ENCODE results near the gene PLPPR1.

The PLPPR1 gene

DNA sequence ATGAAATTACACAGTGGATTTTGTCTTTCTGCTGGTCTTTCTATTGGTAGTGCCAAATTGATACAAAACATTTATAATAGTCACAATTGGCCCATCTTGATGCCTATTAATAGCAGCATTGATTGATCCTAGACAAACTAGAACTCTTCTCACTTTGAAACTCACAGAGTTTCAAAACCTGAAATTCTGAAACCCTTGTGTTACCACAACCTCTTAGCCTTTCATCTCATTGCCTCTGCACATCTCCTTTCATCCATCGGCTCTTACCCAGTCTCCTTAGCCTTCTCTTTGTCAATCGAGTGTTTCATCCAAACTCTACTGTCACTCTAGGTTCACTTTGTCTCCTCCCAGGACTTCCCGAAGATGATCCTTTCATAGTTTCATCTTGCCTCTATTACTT lies 22.1 kb downstream of the PLPPR1 start:
- DNase-seq = no peak

DNA sequence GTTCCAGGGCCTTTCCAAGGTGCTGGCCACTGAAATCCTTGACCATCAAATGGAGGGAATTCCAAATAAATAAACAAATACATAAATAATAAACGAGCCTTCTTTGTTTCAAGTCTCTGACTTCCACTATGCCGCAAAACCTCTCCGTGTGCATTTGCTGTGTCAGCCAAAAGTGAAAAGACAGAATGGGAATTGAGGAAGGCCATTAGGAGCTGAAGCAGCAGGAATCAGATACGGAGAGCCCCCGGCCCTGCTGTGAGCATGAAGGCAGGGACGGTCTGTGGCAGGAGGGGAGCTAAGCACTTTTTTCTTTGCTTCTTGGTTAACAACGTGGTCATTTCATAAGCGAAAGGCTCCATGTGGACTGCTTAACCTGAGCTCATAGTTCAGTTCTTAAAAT lies 26.1 kb downstream of the PLPPR1 start:
- DNase-seq = no peak

DNA sequence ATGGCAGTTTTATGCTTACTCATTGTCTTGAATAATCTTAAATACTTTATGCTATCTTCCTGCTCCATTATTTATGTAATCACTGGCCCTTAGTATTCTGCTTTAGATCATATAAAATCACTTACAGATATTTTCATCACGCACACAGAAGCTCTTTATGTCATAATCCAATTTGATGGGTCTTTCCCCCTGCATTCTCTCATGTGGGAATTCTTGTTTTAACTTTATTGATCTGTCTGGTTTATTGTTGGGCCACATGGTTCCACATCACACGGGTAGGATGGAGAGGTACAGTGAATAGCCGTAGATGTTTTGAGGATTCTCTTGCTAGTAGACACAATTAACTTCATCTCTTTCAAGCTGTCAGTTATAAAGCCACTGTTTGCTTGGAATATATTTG lies 27.0 kb downstream of the PLPPR1 start:
- peak; percentile 30 for DNase-seq

DNA sequence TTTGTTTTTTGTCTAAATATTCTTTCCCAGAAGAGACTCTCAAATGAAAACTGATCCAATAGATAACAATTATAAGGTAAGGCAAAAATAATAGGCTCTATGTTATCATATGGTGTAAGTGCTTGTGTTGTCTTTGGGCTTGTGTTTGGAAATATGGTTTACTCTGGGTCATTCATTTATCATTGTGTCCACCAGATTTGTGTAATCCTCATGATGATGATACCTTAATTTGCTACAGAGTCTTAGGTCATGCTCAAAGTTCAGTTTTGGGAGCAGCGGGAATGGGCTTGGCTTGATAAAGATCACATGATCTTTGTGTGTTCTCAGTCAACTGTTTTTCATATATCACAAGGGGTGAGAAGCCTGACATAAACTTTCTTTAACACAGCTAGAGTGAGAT lies 34.2 kb downstream of the PLPPR1 start:
- no peak for DNase-seq

DNA sequence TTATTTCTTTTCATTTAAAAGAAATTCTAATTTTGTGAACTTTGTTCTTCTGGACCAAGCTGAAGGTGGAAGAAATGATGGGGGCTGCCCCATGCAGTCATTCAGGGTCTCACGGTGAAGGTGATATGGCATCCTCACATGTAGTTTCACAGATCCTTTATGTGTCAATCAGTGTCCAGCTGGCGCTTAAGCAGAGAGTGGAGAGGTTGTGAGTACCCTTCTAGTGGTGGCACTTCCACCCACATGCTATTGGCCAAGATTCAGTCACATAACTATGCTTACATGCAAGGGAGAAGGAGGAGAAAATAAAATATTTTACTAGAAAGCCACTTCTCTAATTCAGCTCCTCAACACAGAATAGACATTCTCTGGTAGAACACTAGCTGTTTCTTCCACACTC lies 34.7 kb downstream of the PLPPR1 start:
- no peak for DNase-seq

DNA sequence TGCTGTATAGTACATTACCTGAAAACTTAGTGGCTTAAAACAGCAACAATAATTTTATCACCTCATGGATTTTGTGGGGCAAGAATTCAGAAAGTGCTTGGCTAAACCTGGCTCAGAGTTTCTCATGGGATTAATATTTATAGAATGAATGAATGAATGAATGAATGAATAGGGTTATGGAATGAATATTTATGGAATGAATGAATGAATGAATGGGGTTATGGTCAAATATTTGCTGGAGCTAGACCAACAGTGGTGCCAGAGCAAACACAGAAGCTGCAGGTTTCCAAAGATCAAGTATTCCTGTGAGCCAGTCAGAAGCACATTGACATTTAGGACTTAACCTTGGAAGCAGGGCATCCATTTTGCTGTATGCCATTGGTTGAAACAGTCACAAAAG lies 35.7 kb downstream of the PLPPR1 start:
- no peak for DNase-seq

DNA sequence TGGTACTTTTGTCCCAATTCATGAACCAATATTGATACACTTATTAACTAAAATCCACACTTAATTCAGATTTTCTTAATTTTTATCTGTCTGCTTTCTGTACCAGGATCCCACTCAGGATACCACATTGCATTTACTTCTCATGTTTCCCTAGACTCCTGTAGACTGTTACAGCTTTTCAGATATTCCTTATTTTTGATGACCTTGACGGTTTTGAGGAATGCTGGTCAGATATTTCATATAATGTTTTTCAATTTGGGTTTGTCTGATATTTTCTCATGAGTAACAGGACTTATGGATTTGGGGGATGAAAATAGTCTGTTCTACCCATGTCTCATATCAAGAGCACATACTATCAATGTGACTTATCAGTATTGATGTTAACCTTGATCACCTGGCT lies 37.4 kb downstream of the PLPPR1 start:
- DNase-seq = no peak

DNA sequence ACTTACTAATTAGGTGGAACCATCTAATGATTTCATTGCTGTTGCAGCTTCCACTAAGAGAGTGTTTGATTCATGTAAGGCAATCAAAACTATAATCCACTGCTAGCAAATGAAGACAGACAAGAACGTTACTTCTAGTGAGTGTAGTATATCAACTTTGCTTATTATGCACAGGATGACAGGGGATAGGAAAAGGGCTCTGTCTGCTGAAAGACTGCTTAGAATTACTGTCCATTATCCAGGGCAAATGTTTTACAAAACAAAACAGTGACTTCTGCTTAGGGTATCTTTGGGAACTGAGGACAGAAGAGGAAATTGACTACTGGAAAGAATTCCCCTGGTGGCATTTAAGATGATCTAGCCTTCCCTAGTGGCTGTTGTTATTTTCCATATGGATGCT lies 40.2 kb downstream of the PLPPR1 start:
- no peak for DNase-seq

DNA sequence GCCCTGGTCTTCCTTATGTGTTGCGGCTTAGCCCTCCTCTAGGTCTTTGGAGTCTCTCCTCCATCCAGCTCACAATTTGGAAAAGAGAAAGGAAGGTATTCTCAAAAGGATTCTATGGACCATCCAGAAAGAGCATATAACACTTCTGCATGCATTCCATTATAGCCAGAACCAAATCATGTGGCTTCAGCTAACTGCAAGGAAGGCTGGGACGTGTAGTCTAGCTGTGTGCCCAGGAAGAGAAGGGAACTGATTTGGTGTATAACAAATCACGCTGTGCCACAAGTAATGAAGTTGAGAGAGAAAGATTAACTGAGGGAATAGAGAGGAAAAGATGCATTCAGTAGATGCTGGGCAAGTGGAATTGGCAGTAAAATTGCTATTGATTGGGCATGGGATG lies 43.7 kb downstream of the PLPPR1 start:
- DNase-seq = no peak

DNA sequence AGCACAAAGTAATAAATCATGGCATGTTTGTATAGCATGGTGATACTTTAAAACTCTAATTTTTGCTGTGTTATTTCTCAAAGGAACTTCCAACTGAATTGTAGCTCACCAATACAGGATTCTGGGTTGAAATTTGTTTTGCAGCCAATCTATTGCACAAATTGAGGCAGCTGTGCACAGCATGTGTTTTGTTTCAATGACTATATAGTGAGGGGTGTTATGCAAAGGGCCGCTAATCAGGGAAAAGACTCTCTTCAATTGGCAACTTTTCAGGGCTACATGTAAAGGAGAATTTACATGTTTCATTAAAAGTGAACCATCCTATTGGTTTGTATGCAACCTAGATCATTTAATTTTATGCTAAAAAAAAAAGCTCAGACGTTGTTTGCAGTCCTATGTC lies 44.6 kb downstream of the PLPPR1 start:
- no peak for DNase-seq

DNA sequence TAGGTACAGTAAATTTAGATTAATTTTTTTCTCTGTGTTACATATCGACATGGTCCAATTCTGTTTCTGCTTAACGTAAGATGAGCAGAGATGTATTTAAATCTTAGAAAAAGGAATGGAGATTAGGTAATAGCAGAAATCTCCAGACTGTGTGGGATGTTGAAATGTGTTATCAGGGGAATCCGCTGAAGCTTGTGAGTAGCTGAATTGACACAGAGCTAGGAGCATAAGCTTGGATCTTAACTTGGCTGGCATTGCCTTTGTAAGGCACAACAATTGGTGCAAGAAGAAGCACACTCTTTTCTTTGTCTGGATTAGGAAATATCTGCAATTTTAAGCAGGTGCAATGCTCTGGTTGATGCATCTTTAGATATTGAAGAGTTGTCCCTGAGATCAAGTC lies 53.1 kb downstream of the PLPPR1 start:
- no peak for DNase-seq

DNA sequence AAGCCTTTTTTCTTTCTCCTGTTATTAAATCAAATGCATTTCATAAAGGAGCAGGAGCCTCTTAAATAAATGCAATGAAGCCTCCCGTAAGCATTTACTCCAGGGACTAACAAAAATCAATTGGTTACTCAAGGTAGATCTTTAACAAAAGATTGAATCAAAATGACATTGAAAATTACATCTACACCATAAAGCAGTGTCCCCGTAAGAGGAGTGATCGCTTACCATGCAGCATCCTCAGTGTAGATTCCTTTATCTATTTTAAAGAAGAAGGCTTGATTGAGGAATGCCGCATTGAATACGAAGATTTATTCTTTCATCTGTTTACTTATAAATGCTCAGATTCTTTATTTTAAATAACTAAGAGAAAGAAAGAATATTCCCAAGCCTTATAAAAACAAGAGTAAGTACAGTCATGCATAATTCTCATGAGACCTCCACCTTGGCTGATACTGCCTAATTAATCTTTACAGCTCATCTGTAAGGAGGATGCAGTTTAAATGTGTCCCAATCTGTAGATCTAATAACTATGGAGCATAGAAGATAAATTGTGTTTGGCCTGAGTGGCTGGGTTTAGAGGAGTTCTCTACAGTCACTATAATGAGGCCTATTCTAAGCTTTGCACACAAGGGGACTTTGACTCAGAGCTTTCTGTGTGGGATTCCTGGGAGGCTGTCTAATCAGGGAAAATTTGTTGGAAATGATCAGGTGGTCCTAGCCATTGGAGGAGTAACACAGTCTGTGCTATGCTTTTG lies 55.1 kb downstream of the PLPPR1 start:
- DNase-seq = no peak

DNA sequence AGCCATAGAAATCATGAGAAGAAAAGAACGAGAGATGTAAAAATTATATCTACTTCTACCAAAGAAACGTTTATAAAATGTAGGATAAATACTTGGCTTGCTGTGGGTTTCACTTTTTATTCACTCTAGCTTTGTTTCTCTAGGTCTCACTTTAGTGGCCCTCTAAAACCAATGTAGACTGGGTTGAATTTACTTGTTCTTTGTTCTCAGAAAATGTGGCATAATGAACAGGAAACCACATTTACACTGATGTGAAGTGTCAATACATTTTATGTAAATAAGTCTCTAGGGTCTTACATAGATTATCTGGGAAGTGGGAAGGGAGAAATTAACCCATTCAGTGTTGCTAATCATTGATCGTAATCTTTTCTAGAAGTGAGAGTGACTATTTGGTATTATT lies 58.9 kb downstream of the PLPPR1 start:
- no peak for DNase-seq

DNA sequence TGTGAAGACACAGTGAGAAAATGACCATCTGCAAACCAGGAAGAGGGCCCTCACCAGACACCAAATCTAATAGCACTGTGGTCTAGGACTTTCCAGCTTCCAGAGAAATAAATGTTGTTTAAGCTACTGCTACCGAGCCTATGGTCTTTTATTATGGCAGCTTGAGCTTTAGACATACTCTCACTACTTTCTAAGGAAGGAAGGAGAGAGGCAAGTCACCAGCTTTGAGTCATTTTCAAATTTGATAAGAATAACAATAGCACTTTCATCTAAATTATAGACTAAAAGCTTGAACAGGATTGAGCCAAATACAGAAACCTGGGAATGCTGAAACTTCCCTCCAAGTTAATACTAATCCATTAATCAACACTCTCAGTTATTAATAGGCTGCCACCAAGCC lies 64.4 kb downstream of the PLPPR1 start:
- DNase-seq = no peak

DNA sequence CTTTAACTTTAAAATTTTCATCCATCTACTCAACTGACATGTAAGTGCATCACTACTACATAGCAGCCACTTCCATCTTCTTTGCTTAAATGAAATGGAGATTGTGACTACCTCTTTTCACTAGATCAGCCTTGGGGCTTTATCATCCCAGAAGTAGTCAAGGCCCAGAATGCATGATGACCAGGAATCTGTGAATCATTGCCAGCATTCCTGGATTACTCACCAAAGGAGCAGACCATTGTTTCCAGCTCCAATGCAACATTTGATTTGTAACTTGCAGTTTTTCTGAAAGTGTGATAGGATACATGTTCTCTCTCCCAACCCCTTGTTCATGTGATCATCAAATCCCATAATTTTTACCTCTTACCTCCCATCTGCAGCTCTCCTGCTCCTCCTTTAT lies 65.1 kb downstream of the PLPPR1 start:
- no peak for DNase-seq

DNA sequence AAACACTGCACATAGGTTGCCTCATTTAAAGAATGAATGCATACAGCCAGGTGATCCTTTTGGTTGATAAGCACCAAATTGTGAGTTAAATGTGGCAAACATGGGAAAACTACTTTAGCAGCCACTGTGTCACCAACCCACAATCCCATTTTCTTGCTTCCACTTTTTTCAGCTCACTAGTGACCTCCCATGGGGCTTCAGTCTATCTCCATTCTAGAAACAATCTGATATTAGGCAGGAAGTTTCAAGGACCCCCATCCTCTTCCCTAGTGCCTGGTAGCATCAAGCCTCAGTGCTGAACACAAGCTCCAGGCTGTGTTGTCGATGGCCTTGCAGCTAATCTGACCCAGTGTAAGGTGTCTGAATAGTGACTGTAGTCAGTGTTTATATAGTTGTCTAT lies 66.2 kb downstream of the PLPPR1 start:
- no peak for DNase-seq

DNA sequence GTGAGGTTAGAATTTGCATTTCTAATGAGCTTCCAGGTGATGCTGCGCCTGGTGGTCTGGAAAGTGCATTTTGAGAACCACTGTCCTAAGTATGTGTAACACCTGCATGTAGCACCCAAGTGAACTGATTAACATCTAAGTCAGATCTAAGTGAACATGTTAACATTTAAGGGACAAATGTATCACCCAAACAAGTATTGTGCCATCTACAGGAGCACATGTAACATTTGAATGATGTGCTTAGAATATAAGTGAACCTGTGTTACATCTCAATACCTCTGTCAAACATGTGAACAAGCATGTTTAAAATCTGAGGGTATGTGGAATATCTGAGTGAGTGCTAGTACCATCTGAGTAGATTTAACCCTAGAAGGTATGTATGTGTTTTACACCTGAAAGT lies 68.7 kb downstream of the PLPPR1 start:
- DNase-seq = no peak

DNA sequence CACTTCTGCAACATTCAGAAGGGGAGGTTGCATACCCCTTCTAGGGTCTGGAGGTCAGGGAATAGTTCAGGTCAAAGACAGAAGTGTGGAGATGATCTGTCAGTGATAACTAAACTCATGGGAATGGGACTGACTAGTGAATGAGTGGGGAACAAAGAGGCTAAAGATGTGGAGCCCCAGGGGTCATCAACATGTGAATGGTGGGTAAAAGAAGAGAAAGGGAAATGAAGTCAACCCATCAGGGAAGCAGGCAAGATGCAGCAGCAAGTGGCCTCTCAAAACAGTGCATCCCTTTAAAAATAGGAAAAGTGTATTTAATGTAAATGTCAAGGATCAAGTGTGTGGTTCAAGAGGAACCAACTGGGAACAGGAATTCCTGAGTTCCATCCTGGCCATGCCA lies 69.9 kb downstream of the PLPPR1 start:
- no peak for DNase-seq

DNA sequence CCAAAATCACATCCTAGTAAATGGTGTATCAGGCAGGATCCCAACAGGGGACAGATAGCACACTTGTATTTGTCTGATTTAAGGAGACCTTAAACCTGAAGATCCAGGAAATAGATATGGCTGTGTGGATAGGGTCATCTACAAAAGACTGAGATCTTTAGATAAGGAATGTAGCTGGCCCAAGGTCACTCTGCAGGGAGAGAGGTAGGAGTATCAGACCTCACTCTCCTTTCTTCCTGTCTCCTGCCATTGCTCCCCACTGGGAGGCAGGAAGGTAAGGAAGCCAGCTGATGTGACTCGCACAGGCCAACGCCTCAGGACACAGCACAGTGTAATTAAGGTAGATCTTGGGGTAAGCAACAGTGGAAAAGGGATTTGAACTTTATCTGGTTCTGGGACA lies 85.8 kb downstream of the PLPPR1 start:
- no peak for DNase-seq

DNA sequence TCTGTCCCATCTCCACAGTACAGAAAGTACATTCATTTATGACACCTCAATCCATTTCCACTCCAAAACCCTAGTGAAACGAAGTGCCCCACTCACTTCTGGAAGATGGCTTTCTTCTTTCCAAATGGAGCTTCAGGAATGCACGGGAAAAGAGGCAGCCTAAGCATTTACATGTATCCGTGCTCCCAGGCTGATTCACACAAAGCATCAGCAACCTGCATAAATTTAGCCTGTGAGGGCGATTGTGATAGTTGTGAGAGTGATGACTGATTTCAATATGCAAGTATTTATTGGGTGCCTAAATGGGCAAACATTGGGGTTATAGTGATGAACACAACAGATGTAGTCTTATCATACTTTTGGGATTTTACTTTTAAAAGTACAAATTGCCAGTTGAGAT lies 86.6 kb downstream of the PLPPR1 start:
- no peak for DNase-seq

DNA sequence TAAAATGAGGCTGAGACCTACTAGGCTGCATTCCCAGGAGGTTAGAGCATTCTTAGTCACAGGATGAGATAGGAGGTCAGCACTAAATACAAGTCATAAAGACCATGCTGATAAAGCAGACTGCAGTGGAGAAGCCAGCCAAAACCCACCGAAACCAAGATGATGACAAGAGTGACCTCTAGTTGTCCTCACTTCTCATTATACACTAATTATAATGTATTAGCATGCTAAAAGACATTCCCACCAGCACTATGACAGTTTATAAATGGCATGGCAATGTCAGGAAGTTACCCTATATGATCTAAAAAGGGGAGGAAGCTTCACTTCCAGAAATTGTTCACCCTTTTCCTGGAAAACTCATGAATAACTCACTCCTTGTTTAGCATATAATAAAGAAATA lies 88.6 kb downstream of the PLPPR1 start:
- DNase-seq = no peak

DNA sequence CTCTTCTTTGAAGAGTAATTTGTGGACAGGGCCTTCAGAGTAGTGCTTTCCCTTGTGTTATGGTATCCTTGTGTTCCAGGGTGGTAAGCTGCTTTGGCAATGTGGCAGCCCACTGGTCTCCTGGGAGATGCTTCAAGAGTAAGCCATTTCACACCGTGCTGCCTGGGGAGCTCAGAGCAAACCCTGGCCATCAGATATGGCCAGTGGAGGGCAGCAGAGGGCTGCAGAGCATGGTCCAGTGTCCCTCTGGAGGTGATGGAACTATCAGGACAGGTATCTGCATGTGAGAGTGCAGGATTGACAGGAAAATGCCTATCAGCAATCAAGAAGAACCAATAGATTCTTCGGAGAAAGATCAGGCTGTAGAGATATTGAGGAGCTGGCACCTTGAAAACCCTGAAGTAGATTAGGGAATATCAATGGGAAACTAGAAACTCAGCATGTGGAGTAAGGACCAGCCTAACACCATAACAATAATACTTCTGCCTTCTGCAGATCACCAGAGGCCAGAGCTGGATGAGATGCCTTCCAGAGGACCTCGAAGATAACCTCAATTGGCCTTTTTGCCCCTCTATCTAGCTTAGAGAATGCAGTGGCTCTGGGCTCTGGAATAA lies 90.8 kb downstream of the PLPPR1 start:
- DNase-seq = peak; percentile 87

DNA sequence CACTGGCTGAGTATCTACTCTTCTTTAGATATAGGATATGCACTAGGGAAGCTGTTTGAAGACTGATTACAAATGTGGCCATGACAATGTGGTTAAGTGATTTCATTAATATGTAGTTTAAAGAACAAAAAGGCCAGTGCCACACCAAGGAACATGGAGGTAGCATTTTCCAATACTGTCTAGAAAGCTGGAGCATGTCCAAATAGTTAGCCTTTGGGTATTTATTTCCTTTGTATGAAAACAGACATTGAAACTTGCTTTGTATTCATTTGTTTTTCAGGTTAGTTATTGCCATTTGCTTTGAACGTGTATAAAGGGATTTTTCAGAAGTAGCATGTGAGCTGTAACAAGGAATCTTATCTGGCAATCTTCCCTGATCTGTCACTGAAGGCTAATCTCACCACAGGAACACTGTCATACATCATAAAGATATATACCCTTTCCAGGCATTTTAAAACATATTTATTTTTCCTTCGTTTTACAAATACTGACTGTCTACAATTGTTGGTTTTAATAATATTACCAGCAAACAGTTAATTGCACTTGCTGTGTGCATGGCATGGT lies 93.4 kb downstream of the PLPPR1 start:
- DNase-seq = no peak

DNA sequence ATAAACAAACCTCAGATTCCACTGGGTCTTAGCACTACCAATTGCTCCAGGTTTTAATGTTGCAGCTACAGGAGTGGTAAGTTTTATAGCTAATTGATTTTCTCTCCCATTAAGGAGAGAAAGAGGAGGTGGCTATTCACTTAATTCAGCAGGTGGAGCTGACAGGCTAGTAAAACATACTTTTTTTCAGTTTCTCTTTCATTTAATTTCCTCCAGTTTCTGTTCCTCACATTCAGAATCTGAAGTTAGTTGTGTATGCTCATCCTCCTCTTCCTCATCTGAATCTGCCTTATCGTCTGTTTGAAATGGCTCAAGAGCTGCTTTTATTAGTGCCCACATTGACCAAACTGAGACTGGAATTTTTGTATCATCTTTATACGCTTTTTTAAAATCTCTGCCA lies 98.0 kb downstream of the PLPPR1 start:
- DNase-seq = no peak

DNA sequence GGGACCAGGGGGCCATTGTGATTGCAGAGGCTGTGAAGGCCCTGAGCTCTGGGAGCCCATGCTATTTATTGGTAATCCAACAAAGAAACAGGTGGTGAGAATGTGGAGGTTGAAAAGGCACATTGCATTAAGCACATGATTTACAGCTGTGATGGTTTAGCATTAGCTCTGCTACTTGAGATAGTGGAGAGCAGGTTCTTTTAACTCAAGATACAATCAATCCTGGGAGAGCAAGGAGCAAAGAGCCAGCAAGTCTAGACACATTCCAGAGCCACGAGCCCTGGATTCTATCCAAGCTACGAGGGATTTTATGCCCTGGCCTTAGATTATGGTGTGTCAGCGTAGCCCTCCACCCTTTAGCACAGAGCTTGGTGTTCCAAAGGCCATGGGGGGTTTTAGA lies 98.8 kb downstream of the PLPPR1 start:
- peak; percentile 59 for DNase-seq
